GM12878 (cell line): ENCODE results near the gene RADIL. TPM values are rescaled to one million over a fixed set of nuclear protein-coding genes. Genes with fewer than 3 reads are reported as not detected.

ENCODE experiments used
- CBX5 ChIP-seq: sonication (generic); IDR thresholded peaks from 2 replicates; pipeline ENCODE4 v1.6.1; 2016; ENCODE audit warnings: low read depth, moderate library complexity, mild to moderate bottlenecking, inconsistent platforms
- EZH2 ChIP-seq: IDR thresholded peaks from 2 replicates; pipeline ENCODE4 v1.6.1; 2012; ENCODE audit warnings: low read depth, mild to moderate bottlenecking, control low read depth, inconsistent platforms, low read length, borderline replicate concordance; ENCODE audit not compliant: control insufficient read depth
- IKZF2 ChIP-seq, 2 experiments: fragments of 450-650 bp; IDR thresholded peaks; 2 replicates each; pipeline ENCODE4 v1.6.1; 2017; ENCODE audit warnings: mild to moderate bottlenecking in 2 of 2, moderate library complexity in 2 of 2
- IRF4 ChIP-seq: IDR thresholded peaks from 2 replicates; pipeline ENCODE4 v1.6.1; 2011; ENCODE audit warnings: low read depth, low read length
- KAT2A ChIP-seq: conservative IDR thresholded peaks from 2 replicates; pipeline ENCODE4 v1.6.1; 2011; ENCODE audit warnings: low read depth, low read length; ENCODE audit not compliant: control insufficient read depth
- MYB ChIP-seq: fragments of 150-350 bp; IDR thresholded peaks from 2 replicates; pipeline ENCODE4 v1.6.1; 2014; ENCODE audit warnings: mild to moderate bottlenecking, low read depth, low read length, borderline replicate concordance
- ZNF384 ChIP-seq: IDR thresholded peaks from 2 replicates; pipeline ENCODE4 v1.6.1; 2012; ENCODE audit warnings: low read depth, mild to moderate bottlenecking, low read length, improper control_type of control experiment, borderline replicate concordance
- ZNF687 ChIP-seq: fragments of 450-650 bp; IDR thresholded peaks from 2 replicates; pipeline ENCODE4 v1.6.1; 2017; ENCODE audit warnings: mild to moderate bottlenecking, moderate library complexity
- polyA plus RNA-seq, 11 experiments: library from polyadenylated mRNA; depleted of rRNA in 4 of 11; unstranded in 6 of 11; stranded (reverse) in 5 of 11; fragments of >200 nt; fragmentation: Nextera tagmentation in 4 of 11; fragmentation: Illumina TruSeq in 1 of 11; extraction: Ambion mirVana in 4 of 11; extraction: Trizol in 1 of 11; gene quantifications; 1 replicate in 1 of 11; 2 replicates in 10 of 11; pipeline versions ENCODE4 v1.2.1 to v1.2.3, GENCODE V29; 2011 to 2016; ENCODE audit warnings: inconsistent platforms in 2 of 11, missing spikeins in 2 of 11, low read depth in 1 of 11
- total RNA-seq, 4 experiments: library from RNA; depleted of rRNA in 3 of 4; stranded (reverse); fragments of >200 nt in 3 of 4; fragmentation: Illumina TruSeq in 1 of 4; extraction: Trizol in 1 of 4; gene quantifications; 2 replicates each; pipeline versions ENCODE4 v1.2.1 to v1.2.3, GENCODE V29; 2013 to 2021
- TF ChIP-seq, protein P1 (sequence below), 3 experiments: IDR thresholded peaks in 2 of 3; conservative IDR thresholded peaks in 1 of 3; 2 replicates each; pipeline ENCODE4 v1.5.1; 2011; ENCODE audit warnings: low read depth in 3 of 3, low read length in 3 of 3, mild to moderate bottlenecking in 3 of 3, control low read depth in 2 of 3, moderate library complexity in 2 of 3, inconsistent platforms in 1 of 3, mixed read lengths in 1 of 3; ENCODE audit not compliant: control insufficient read depth in 2 of 3, insufficient read depth in 1 of 3; ENCODE audit errors: extremely low read depth in 1 of 3
- TF ChIP-seq, protein P2 (sequence below): fragments of 150-350 bp; IDR thresholded peaks from 2 replicates; pipeline ENCODE4 v1.6.1; 2016; ENCODE audit warnings: low read depth, low read length
- TF ChIP-seq, protein P3 (sequence below): IDR thresholded peaks from 2 replicates; pipeline ENCODE4 v1.6.1; 2012; ENCODE audit warnings: low read depth, low read length, improper control_type of control experiment

Gene RADIL
- total and polyA plus RNA-seq, 10 of the 15 experiments (the other 5 are each of a cell fraction or from before 2014, with no cell fraction given): 0.05 to 0.06 TPM; not detected in 8

DNA sequence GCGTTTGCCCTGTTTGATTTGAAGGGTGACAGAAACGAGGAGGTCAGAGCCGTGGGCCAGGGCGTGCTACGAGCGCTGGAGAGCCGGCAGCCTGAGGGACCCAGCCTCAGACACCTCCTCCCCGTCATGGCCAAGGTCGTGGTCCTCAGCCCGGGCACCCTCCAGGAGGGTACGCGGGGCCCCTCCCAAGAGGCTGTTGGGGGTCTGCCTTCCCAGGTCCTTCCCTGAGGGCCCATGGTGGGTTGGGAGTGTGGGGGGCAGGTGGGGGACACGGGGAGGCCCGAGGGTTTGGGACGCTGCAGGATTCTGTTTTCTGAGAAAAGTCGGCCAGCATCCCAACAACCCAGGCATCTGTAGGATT, 100.2 kb downstream of the RADIL start (continued):
- no peak for TF ChIP-seq ZNF687
- TF ChIP-seq, protein P1, sequence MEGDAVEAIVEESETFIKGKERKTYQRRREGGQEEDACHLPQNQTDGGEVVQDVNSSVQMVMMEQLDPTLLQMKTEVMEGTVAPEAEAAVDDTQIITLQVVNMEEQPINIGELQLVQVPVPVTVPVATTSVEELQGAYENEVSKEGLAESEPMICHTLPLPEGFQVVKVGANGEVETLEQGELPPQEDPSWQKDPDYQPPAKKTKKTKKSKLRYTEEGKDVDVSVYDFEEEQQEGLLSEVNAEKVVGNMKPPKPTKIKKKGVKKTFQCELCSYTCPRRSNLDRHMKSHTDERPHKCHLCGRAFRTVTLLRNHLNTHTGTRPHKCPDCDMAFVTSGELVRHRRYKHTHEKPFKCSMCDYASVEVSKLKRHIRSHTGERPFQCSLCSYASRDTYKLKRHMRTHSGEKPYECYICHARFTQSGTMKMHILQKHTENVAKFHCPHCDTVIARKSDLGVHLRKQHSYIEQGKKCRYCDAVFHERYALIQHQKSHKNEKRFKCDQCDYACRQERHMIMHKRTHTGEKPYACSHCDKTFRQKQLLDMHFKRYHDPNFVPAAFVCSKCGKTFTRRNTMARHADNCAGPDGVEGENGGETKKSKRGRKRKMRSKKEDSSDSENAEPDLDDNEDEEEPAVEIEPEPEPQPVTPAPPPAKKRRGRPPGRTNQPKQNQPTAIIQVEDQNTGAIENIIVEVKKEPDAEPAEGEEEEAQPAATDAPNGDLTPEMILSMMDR (IDR thresholded peaks at IDR 0.05 in 2 of 3, conservative IDR thresholded peaks at IDR 0.05 in 1 of 3; ENCODE audit: control insufficient read depth in 2 of 3, extremely low read depth in 1 of 3, insufficient read depth in 1 of 3, low read depth in 3 of 3, low read length in 3 of 3): no peak
- TF ChIP-seq, protein P2, sequence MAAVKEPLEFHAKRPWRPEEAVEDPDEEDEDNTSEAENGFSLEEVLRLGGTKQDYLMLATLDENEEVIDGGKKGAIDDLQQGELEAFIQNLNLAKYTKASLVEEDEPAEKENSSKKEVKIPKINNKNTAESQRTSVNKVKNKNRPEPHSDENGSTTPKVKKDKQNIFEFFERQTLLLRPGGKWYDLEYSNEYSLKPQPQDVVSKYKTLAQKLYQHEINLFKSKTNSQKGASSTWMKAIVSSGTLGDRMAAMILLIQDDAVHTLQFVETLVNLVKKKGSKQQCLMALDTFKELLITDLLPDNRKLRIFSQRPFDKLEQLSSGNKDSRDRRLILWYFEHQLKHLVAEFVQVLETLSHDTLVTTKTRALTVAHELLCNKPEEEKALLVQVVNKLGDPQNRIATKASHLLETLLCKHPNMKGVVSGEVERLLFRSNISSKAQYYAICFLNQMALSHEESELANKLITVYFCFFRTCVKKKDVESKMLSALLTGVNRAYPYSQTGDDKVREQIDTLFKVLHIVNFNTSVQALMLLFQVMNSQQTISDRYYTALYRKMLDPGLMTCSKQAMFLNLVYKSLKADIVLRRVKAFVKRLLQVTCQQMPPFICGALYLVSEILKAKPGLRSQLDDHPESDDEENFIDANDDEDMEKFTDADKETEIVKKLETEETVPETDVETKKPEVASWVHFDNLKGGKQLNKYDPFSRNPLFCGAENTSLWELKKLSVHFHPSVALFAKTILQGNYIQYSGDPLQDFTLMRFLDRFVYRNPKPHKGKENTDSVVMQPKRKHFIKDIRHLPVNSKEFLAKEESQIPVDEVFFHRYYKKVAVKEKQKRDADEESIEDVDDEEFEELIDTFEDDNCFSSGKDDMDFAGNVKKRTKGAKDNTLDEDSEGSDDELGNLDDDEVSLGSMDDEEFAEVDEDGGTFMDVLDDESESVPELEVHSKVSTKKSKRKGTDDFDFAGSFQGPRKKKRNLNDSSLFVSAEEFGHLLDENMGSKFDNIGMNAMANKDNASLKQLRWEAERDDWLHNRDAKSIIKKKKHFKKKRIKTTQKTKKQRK: no peak
- TF ChIP-seq MYB: no peak
- no peak for TF ChIP-seq ZNF384
- no peak for TF ChIP-seq KAT2A
- TF ChIP-seq IKZF2 (IDR thresholded peaks at IDR 0.05): no peak
- no peak for TF ChIP-seq IRF4
- TF ChIP-seq EZH2: no peak
- TF ChIP-seq, protein P3, sequence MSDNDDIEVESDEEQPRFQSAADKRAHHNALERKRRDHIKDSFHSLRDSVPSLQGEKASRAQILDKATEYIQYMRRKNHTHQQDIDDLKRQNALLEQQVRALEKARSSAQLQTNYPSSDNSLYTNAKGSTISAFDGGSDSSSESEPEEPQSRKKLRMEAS: no peak
- no peak for TF ChIP-seq CBX5
- TF ChIP-seq, all 136 proteins: peak for 0
